Measurements from ENCODE around the gene CZIB. TPM values are rescaled to one million over a fixed set of nuclear protein-coding genes. Genes with fewer than 3 reads are reported as not detected.
"Not testable (repeated sequence)": the region's sequence is repeated elsewhere in the genome, so short reads cannot be mapped to it uniquely, and the experiment has no call there.

CZIB gene
- total and polyA plus RNA-seq, 4 donors, result 45.6 to 126 (median 78.1) TPM

GRCh38 chr1:53218201-53218600 is 2.2 kb downstream of the CZIB start:
- no peak overlapping the region for H3K4me3 ChIP-seq (ENCODE audit: low read length in 2 of 2)
- no peaks in the 10 kb centered on the region for H3K27me3 ChIP-seq (ENCODE audit: control insufficient read depth in 1 of 2, insufficient read depth in 2 of 2, low read length in 1 of 2)
- no peaks in the 10 kb centered on the region for H3K9me3 ChIP-seq (ENCODE audit: control insufficient read depth, low read length)
- no peak overlapping the region for H3K27ac ChIP-seq (ENCODE audit: low read depth in 1 of 2, low read length in 2 of 2)
- DNase-seq, result no peak
- no peaks in the 10 kb centered on the region for H3K4me1 ChIP-seq (ENCODE audit: control insufficient read depth in 1 of 2, insufficient read depth in 2 of 2, low read length in 2 of 2)
- intact Hi-C loops (cut with DNase I), result no loop called here
- peaks cover 2 to 4% of the 10 kb centered on the region in 2 donors for H3K36me3 ChIP-seq (ENCODE audit: control insufficient read depth in 1 of 2, insufficient read depth in 2 of 2, low read length in 1 of 2)
- no peak for ATAC-seq (ENCODE audit: low FRiP score)
- 87 to 90% methylated on average over 7 of the region's 7 CpGs for WGBS, 2 donors

GRCh38 chr1:53214376-53214940 is 6.0 kb downstream of the CZIB start:
- Histone ChIP-seq H3K27me3 (ENCODE audit: control insufficient read depth in 1 of 2, insufficient read depth in 2 of 2, low read length in 1 of 2) (no peaks in the 10 kb centered on the region), H3K9me3 (ENCODE audit: control insufficient read depth, low read length) (no peaks in the 10 kb centered on the region), H3K4me1 (ENCODE audit: control insufficient read depth in 1 of 2, insufficient read depth in 2 of 2, low read length in 2 of 2) (no peaks in the 10 kb centered on the region), H3K27ac (ENCODE audit: low read depth in 1 of 2, low read length in 2 of 2) (no peak overlapping the region), H3K4me3 (ENCODE audit: low read length in 2 of 2) (no peak overlapping the region), H3K36me3 (ENCODE audit: control insufficient read depth in 1 of 2, insufficient read depth in 2 of 2, low read length in 1 of 2) (peaks cover 4 to 14% of the 10 kb centered on the region in 2 donors)
- intact Hi-C loops (cut with DNase I), result no loop called here
- ATAC-seq (ENCODE audit: low FRiP score) (no peak), DNase-seq (no peak)
- 71 to 76% methylated on average over 5 of the region's 5 CpGs for WGBS, 2 donors

GRCh38 chr1:53210954-53211353 is 9.5 kb downstream of the CZIB start:
- Histone ChIP-seq H3K36me3 (ENCODE audit: control insufficient read depth in 1 of 2, insufficient read depth in 2 of 2, low read length in 1 of 2) (peaks cover 6 to 12% of the 10 kb centered on the region in 2 donors), H3K9me3 (ENCODE audit: control insufficient read depth, low read length) (peaks cover 2% of the 10 kb centered on the region), H3K4me3 (ENCODE audit: low read length in 2 of 2) (no peak overlapping the region), H3K27ac (ENCODE audit: low read depth in 1 of 2, low read length in 2 of 2) (no peak overlapping the region), H3K4me1 (ENCODE audit: control insufficient read depth in 1 of 2, insufficient read depth in 2 of 2, low read length in 2 of 2) (no peaks in the 10 kb centered on the region), H3K27me3 (ENCODE audit: control insufficient read depth in 1 of 2, insufficient read depth in 2 of 2, low read length in 1 of 2) (no peaks in the 10 kb centered on the region)
- no peak for ATAC-seq (ENCODE audit: low FRiP score)
- intact Hi-C loops (cut with DNase I), result no loop called here
- no peak for DNase-seq
- 95 to 96% methylated on average over 11 of the region's 11 CpGs for WGBS, 2 donors

GRCh38 chr1:53210352-53210751 is 10.1 kb downstream of the CZIB start:
- no peaks in the 10 kb centered on the region for H3K4me1 ChIP-seq (ENCODE audit: control insufficient read depth in 1 of 2, insufficient read depth in 2 of 2, low read length in 2 of 2)
- H3K27ac ChIP-seq (ENCODE audit: low read depth in 1 of 2, low read length in 2 of 2), result no peak overlapping the region
- H3K9me3 ChIP-seq (ENCODE audit: control insufficient read depth, low read length), result peaks cover 2% of the 10 kb centered on the region
- H3K4me3 ChIP-seq (ENCODE audit: low read length in 2 of 2), result no peak overlapping the region
- WGBS, 2 donors, result 89% methylated on average over 7 of the region's 7 CpGs
- ATAC-seq (ENCODE audit: low FRiP score) (no peak), DNase-seq (no peak)
- H3K36me3 ChIP-seq (ENCODE audit: control insufficient read depth in 1 of 2, insufficient read depth in 2 of 2, low read length in 1 of 2), result peaks cover 6 to 14% of the 10 kb centered on the region in 2 donors
- no peaks in the 10 kb centered on the region for H3K27me3 ChIP-seq (ENCODE audit: control insufficient read depth in 1 of 2, insufficient read depth in 2 of 2, low read length in 1 of 2)
- intact Hi-C loops (cut with DNase I), result no loop called here

GRCh38 chr1:53207726-53208125 is 12.7 kb downstream of the CZIB start:
- intact Hi-C loops (cut with DNase I), result no loop called here
- ATAC-seq (ENCODE audit: low FRiP score) (no peak), DNase-seq (no peak)
- peaks cover 2 to 16% of the 10 kb centered on the region in 2 donors for H3K36me3 ChIP-seq (ENCODE audit: control insufficient read depth in 1 of 2, insufficient read depth in 2 of 2, low read length in 1 of 2)
- WGBS, 2 donors, result 65 to 73% methylated on average over 1 of the region's 1 CpG
- no peaks in the 10 kb centered on the region for H3K4me1 ChIP-seq (ENCODE audit: control insufficient read depth in 1 of 2, insufficient read depth in 2 of 2, low read length in 2 of 2)
- no peaks in the 10 kb centered on the region for H3K27me3 ChIP-seq (ENCODE audit: control insufficient read depth in 1 of 2, insufficient read depth in 2 of 2, low read length in 1 of 2)
- H3K4me3 ChIP-seq (ENCODE audit: low read length in 2 of 2), result no peak overlapping the region
- H3K9me3 ChIP-seq (ENCODE audit: control insufficient read depth, low read length), result peaks cover 2% of the 10 kb centered on the region
- no peak overlapping the region for H3K27ac ChIP-seq (ENCODE audit: low read depth in 1 of 2, low read length in 2 of 2)

- peaks cover 2 to 18% of the 10 kb centered on the region in 2 donors for H3K36me3 ChIP-seq (ENCODE audit: control insufficient read depth in 1 of 2, insufficient read depth in 2 of 2, low read length in 1 of 2)
- ATAC-seq (ENCODE audit: low FRiP score) (no peak), DNase-seq (no peak)
- no peak overlapping the region for H3K4me3 ChIP-seq (ENCODE audit: low read length in 2 of 2)
- H3K4me1 ChIP-seq (ENCODE audit: control insufficient read depth in 1 of 2, insufficient read depth in 2 of 2, low read length in 2 of 2), result no peaks in the 10 kb centered on the region
- no peaks in the 10 kb centered on the region for H3K27me3 ChIP-seq (ENCODE audit: control insufficient read depth in 1 of 2, insufficient read depth in 2 of 2, low read length in 1 of 2)
- H3K27ac ChIP-seq (ENCODE audit: low read depth in 1 of 2, low read length in 2 of 2), result no peak overlapping the region
- intact Hi-C loops (cut with DNase I), result no loop called here
- 96 to 97% methylated on average over 1 of the region's 1 CpG for WGBS, 2 donors
- peaks cover 2% of the 10 kb centered on the region for H3K9me3 ChIP-seq (ENCODE audit: control insufficient read depth, low read length)
These were observed 13.6 kb downstream of the CZIB start for GRCh38 chr1:53206735-53207379.

- H3K4me3 ChIP-seq (ENCODE audit: low read length in 2 of 2); H3K27me3 ChIP-seq (ENCODE audit: control insufficient read depth in 1 of 2, insufficient read depth in 2 of 2, low read length in 1 of 2); ATAC-seq (ENCODE audit: low FRiP score); H3K9me3 ChIP-seq (ENCODE audit: control insufficient read depth, low read length); intact Hi-C loops (cut with DNase I); H3K4me1 ChIP-seq (ENCODE audit: control insufficient read depth in 1 of 2, insufficient read depth in 2 of 2, low read length in 2 of 2); DNase-seq; H3K27ac ChIP-seq (ENCODE audit: low read depth in 1 of 2, low read length in 2 of 2): not testable (repeated sequence)
- peaks cover 2 to 17% of the 10 kb centered on the region in 2 donors for H3K36me3 ChIP-seq (ENCODE audit: control insufficient read depth in 1 of 2, insufficient read depth in 2 of 2, low read length in 1 of 2)
- WGBS, 2 donors, result 97 to 100% methylated on average over 3 of the region's 3 CpGs
These were observed 14.2 kb downstream of the CZIB start for GRCh38 chr1:53206083-53206685.

- DNase-seq; H3K27ac ChIP-seq (ENCODE audit: low read depth in 1 of 2, low read length in 2 of 2); ATAC-seq (ENCODE audit: low FRiP score); H3K4me3 ChIP-seq (ENCODE audit: low read length in 2 of 2); H3K27me3 ChIP-seq (ENCODE audit: control insufficient read depth in 1 of 2, insufficient read depth in 2 of 2, low read length in 1 of 2); H3K4me1 ChIP-seq (ENCODE audit: control insufficient read depth in 1 of 2, insufficient read depth in 2 of 2, low read length in 2 of 2); intact Hi-C loops (cut with DNase I); H3K9me3 ChIP-seq (ENCODE audit: control insufficient read depth, low read length): not testable (repeated sequence)
- 100% methylated on average over 1 of the region's 1 CpG for WGBS, 2 donors
- peaks cover 2 to 13% of the 10 kb centered on the region in 2 donors for H3K36me3 ChIP-seq (ENCODE audit: control insufficient read depth in 1 of 2, insufficient read depth in 2 of 2, low read length in 1 of 2)
These were observed 14.9 kb downstream of the CZIB start for GRCh38 chr1:53205496-53205895.

GRCh38 chr1:53203466-53203865 is 17.0 kb downstream of the CZIB start:
- no peak overlapping the region for H3K27ac ChIP-seq (ENCODE audit: low read depth in 1 of 2, low read length in 2 of 2)
- DNase-seq, result no peak
- H3K4me1 ChIP-seq (ENCODE audit: control insufficient read depth in 1 of 2, insufficient read depth in 2 of 2, low read length in 2 of 2), result no peaks in the 10 kb centered on the region
- H3K9me3 ChIP-seq (ENCODE audit: control insufficient read depth, low read length), result peaks cover 2% of the 10 kb centered on the region
- WGBS, 2 donors, result 92% methylated on average over 3 of the region's 3 CpGs
- no peak for ATAC-seq (ENCODE audit: low FRiP score)
- no peak overlapping the region for H3K4me3 ChIP-seq (ENCODE audit: low read length in 2 of 2)
- H3K36me3 ChIP-seq (ENCODE audit: control insufficient read depth in 1 of 2, insufficient read depth in 2 of 2, low read length in 1 of 2), result peaks cover 2 to 8% of the 10 kb centered on the region in 2 donors
- intact Hi-C loops (cut with DNase I), result no loop called here
- H3K27me3 ChIP-seq (ENCODE audit: control insufficient read depth in 1 of 2, insufficient read depth in 2 of 2, low read length in 1 of 2), result no peaks in the 10 kb centered on the region

All from aorta (tissue), 5 donors.